Measurements from ENCODE around the gene ELL2. TPM values are rescaled to one million over a fixed set of nuclear protein-coding genes. Genes with fewer than 3 reads are reported as not detected.

ELL2 gene
- total RNA-seq, 1 experiment from 2014 or later, result 24.4 TPM

DNA sequence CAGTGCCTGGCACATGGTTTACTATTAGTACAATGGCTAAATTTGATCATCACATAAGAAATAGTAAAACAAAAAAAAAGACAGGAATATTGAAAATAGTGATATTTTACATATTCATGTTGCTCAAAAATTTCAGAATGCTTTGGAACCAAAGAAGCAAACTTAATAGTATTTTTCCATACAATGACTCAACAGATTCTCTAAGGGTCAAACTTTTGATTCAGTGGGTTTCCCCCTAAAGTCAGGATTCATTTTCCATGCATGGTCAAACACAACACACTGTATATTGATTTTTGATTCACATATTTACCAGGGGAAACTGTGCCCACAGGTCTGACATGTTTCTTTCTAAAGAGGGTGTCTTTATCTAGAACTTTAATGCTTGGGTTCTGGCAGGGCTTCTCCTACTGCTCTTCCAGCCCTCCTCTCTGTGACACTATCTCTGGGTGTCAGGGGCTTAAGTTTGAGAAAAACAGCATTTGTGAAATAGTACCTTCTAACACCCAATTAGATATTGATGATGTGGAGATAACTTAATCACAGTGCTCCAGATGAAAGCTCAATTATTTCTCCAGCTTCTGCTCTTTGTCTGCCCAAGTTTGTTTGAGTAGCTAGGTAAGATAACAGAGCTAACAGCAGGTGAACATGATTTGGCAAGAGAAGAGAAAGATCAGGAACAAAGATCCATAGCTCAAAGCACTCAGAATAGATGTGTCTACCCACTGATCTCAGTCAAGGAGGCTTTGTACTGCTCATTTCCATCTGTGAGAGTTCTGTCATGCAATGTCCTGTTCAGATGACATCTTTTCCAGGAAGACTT, 35.5 kb upstream of the ELL2 start (continued):
- TF ChIP-seq, protein P1, sequence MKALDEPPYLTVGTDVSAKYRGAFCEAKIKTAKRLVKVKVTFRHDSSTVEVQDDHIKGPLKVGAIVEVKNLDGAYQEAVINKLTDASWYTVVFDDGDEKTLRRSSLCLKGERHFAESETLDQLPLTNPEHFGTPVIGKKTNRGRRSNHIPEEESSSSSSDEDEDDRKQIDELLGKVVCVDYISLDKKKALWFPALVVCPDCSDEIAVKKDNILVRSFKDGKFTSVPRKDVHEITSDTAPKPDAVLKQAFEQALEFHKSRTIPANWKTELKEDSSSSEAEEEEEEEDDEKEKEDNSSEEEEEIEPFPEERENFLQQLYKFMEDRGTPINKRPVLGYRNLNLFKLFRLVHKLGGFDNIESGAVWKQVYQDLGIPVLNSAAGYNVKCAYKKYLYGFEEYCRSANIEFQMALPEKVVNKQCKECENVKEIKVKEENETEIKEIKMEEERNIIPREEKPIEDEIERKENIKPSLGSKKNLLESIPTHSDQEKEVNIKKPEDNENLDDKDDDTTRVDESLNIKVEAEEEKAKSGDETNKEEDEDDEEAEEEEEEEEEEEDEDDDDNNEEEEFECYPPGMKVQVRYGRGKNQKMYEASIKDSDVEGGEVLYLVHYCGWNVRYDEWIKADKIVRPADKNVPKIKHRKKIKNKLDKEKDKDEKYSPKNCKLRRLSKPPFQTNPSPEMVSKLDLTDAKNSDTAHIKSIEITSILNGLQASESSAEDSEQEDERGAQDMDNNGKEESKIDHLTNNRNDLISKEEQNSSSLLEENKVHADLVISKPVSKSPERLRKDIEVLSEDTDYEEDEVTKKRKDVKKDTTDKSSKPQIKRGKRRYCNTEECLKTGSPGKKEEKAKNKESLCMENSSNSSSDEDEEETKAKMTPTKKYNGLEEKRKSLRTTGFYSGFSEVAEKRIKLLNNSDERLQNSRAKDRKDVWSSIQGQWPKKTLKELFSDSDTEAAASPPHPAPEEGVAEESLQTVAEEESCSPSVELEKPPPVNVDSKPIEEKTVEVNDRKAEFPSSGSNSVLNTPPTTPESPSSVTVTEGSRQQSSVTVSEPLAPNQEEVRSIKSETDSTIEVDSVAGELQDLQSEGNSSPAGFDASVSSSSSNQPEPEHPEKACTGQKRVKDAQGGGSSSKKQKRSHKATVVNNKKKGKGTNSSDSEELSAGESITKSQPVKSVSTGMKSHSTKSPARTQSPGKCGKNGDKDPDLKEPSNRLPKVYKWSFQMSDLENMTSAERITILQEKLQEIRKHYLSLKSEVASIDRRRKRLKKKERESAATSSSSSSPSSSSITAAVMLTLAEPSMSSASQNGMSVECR (CRISPR knock-in tag; IDR thresholded peaks at IDR 0.05; ENCODE audit: borderline replicate concordance), result no peak
- TF ChIP-seq NR3C1 (CRISPR knock-in tag; conservative IDR thresholded peaks at IDR 0.05; ENCODE audit: low read depth), result no peak
- TF ChIP-seq SMAD3 (CRISPR knock-in tag; IDR thresholded peaks at IDR 0.05; ENCODE audit: borderline replicate concordance), result no peak

DNA sequence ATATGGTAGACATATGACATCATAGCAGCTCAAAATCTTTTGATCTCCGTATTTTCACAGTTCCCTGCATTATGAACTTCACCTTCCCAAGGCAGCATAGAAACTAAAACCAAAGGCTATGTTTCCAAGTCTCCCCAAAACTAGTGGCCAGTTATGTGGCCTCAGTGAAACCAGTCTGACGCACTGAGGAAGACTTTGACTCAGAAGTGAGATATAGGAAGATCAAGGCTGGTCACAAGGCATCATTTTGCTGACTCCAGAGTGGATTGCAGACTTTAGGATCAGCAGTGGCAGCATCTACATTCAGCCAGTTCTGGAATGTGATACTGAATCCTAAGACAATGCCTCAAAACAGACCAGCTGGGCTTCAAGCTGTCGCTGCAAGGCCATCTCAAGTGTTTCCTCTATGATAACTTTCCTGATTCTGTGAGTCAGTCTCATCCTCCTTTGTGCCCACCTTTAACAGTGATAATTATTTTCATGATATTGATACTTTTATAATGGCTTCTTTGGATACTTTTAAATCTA, 34.4 kb upstream of the ELL2 start:
- Mint-ChIP-seq H3K27me3 (ENCODE audit: low read depth) (no peaks in the 10 kb centered on the region), H3K36me3 (no peaks in the 10 kb centered on the region), H3K4me3 (no peak overlapping the region), H3K4me1 (0 out of 2 replicates have a peak, but pooled peaks cover 3% of the 10 kb centered on the region), H3K27ac (no peak overlapping the region), H3K9me3 (peaks cover 7% of the 10 kb centered on the region)
- DNase-seq (ENCODE audit: low spot score) (no peak), ATAC-seq (no peak)
- POLR2A ChIA-PET, result no interaction called here
- CTCF ChIA-PET, result no interaction called here
- no peak for TF ChIP-seq RORB (CRISPR knock-in tag; IDR thresholded peaks at IDR 0.05)
- TF ChIP-seq, protein P2, sequence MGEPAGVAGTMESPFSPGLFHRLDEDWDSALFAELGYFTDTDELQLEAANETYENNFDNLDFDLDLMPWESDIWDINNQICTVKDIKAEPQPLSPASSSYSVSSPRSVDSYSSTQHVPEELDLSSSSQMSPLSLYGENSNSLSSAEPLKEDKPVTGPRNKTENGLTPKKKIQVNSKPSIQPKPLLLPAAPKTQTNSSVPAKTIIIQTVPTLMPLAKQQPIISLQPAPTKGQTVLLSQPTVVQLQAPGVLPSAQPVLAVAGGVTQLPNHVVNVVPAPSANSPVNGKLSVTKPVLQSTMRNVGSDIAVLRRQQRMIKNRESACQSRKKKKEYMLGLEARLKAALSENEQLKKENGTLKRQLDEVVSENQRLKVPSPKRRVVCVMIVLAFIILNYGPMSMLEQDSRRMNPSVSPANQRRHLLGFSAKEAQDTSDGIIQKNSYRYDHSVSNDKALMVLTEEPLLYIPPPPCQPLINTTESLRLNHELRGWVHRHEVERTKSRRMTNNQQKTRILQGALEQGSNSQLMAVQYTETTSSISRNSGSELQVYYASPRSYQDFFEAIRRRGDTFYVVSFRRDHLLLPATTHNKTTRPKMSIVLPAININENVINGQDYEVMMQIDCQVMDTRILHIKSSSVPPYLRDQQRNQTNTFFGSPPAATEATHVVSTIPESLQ (CRISPR knock-in tag; IDR thresholded peaks at IDR 0.05), result no peak
- TF ChIP-seq, protein P3, sequence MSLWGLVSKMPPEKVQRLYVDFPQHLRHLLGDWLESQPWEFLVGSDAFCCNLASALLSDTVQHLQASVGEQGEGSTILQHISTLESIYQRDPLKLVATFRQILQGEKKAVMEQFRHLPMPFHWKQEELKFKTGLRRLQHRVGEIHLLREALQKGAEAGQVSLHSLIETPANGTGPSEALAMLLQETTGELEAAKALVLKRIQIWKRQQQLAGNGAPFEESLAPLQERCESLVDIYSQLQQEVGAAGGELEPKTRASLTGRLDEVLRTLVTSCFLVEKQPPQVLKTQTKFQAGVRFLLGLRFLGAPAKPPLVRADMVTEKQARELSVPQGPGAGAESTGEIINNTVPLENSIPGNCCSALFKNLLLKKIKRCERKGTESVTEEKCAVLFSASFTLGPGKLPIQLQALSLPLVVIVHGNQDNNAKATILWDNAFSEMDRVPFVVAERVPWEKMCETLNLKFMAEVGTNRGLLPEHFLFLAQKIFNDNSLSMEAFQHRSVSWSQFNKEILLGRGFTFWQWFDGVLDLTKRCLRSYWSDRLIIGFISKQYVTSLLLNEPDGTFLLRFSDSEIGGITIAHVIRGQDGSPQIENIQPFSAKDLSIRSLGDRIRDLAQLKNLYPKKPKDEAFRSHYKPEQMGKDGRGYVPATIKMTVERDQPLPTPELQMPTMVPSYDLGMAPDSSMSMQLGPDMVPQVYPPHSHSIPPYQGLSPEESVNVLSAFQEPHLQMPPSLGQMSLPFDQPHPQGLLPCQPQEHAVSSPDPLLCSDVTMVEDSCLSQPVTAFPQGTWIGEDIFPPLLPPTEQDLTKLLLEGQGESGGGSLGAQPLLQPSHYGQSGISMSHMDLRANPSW (CRISPR knock-in tag; conservative IDR thresholded peaks at IDR 0.05; ENCODE audit: low read depth), result no peak
- no peak for TF ChIP-seq KAT7 (CRISPR knock-in tag; IDR thresholded peaks at IDR 0.05; ENCODE audit: borderline replicate concordance)
- TF ChIP-seq TEAD4 (CRISPR knock-in tag; IDR thresholded peaks at IDR 0.05), result no peak
- TF ChIP-seq OVOL2 (CRISPR knock-in tag; IDR thresholded peaks at IDR 0.05; ENCODE audit: borderline replicate concordance), result no peak
- no peak for TF ChIP-seq TEAD1 (CRISPR knock-in tag; IDR thresholded peaks at IDR 0.05)
- no peak for TF ChIP-seq MXD4 (CRISPR knock-in tag; IDR thresholded peaks at IDR 0.05; ENCODE audit: borderline replicate concordance)
- TF ChIP-seq, protein P4, sequence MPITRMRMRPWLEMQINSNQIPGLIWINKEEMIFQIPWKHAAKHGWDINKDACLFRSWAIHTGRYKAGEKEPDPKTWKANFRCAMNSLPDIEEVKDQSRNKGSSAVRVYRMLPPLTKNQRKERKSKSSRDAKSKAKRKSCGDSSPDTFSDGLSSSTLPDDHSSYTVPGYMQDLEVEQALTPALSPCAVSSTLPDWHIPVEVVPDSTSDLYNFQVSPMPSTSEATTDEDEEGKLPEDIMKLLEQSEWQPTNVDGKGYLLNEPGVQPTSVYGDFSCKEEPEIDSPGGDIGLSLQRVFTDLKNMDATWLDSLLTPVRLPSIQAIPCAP (CRISPR knock-in tag; IDR thresholded peaks at IDR 0.05), result no peak
- TF ChIP-seq, protein P5, sequence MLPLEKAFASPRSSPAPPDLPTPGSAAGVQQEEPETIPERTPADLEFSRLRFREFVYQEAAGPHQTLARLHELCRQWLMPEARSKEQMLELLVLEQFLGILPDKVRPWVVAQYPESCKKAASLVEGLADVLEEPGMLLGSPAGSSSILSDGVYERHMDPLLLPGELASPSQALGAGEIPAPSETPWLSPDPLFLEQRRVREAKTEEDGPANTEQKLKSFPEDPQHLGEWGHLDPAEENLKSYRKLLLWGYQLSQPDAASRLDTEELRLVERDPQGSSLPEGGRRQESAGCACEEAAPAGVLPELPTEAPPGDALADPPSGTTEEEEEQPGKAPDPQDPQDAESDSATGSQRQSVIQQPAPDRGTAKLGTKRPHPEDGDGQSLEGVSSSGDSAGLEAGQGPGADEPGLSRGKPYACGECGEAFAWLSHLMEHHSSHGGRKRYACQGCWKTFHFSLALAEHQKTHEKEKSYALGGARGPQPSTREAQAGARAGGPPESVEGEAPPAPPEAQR (CRISPR knock-in tag; IDR thresholded peaks at IDR 0.05), result no peak
- TF ChIP-seq CREM (CRISPR knock-in tag; IDR thresholded peaks at IDR 0.05), result no peak
- TF ChIP-seq, protein P6, sequence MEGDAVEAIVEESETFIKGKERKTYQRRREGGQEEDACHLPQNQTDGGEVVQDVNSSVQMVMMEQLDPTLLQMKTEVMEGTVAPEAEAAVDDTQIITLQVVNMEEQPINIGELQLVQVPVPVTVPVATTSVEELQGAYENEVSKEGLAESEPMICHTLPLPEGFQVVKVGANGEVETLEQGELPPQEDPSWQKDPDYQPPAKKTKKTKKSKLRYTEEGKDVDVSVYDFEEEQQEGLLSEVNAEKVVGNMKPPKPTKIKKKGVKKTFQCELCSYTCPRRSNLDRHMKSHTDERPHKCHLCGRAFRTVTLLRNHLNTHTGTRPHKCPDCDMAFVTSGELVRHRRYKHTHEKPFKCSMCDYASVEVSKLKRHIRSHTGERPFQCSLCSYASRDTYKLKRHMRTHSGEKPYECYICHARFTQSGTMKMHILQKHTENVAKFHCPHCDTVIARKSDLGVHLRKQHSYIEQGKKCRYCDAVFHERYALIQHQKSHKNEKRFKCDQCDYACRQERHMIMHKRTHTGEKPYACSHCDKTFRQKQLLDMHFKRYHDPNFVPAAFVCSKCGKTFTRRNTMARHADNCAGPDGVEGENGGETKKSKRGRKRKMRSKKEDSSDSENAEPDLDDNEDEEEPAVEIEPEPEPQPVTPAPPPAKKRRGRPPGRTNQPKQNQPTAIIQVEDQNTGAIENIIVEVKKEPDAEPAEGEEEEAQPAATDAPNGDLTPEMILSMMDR (IDR thresholded peaks at IDR 0.05), result no peak
- TF ChIP-seq, protein P7, sequence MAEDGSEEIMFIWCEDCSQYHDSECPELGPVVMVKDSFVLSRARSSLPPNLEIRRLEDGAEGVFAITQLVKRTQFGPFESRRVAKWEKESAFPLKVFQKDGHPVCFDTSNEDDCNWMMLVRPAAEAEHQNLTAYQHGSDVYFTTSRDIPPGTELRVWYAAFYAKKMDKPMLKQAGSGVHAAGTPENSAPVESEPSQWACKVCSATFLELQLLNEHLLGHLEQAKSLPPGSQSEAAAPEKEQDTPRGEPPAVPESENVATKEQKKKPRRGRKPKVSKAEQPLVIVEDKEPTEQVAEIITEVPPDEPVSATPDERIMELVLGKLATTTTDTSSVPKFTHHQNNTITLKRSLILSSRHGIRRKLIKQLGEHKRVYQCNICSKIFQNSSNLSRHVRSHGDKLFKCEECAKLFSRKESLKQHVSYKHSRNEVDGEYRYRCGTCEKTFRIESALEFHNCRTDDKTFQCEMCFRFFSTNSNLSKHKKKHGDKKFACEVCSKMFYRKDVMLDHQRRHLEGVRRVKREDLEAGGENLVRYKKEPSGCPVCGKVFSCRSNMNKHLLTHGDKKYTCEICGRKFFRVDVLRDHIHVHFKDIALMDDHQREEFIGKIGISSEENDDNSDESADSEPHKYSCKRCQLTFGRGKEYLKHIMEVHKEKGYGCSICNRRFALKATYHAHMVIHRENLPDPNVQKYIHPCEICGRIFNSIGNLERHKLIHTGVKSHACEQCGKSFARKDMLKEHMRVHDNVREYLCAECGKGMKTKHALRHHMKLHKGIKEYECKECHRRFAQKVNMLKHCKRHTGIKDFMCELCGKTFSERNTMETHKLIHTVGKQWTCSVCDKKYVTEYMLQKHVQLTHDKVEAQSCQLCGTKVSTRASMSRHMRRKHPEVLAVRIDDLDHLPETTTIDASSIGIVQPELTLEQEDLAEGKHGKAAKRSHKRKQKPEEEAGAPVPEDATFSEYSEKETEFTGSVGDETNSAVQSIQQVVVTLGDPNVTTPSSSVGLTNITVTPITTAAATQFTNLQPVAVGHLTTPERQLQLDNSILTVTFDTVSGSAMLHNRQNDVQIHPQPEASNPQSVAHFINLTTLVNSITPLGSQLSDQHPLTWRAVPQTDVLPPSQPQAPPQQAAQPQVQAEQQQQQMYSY (CRISPR knock-in tag; IDR thresholded peaks at IDR 0.05), result no peak
